OCI-LY1 (cell line): Measurements from ENCODE around the gene LGR5.
A peak's percentile ranks its signal among the peaks of the same experiment; 100 is the strongest.

Experiments used
- H2AFZ ChIP-seq: fragments of 200-600 bp; sonication (generic), shearing (Covaris generic); 2 replicates; pipeline ENCODE4 v1.6.0; 2014; ENCODE audit warnings: antibody characterized with exemption, mild to moderate bottlenecking, low read length
- H3F3A ChIP-seq: fragments of 200-600 bp; sonication (generic), shearing (Covaris generic); 2 replicates; pipeline ENCODE4 v1.6.0; 2014; ENCODE audit warnings: mild to moderate bottlenecking, antibody characterized with exemption, low read length, moderate library complexity; ENCODE audit not compliant: insufficient read depth
- H3K27ac ChIP-seq: fragments of 200-600 bp; sonication (generic); 2 replicates; pipeline ENCODE4 v1.5.1; 2014; ENCODE audit warnings: low read length, mixed run types, mild to moderate bottlenecking, low read depth; ENCODE audit not compliant: poor library complexity, severe bottlenecking
- H3K27me3 ChIP-seq: fragments of 200-600 bp; sonication (generic); 2 replicates; pipeline ENCODE4 v1.6.0; 2014; ENCODE audit warnings: antibody characterized with exemption, mild to moderate bottlenecking, low read length, moderate library complexity; ENCODE audit not compliant: insufficient read depth
- H3K36me3 ChIP-seq: fragments of 200-600 bp; sonication (generic); 2 replicates; pipeline ENCODE4 v1.6.1; 2014; ENCODE audit warnings: mild to moderate bottlenecking, antibody characterized with exemption, low read length, moderate library complexity, mixed read lengths; ENCODE audit not compliant: insufficient read depth
- H3K4me1 ChIP-seq: fragments of 200-600 bp; sonication (generic); 2 replicates; pipeline ENCODE4 v1.5.1; 2014; ENCODE audit warnings: mild to moderate bottlenecking, low read length, moderate library complexity; ENCODE audit not compliant: insufficient read depth, severe bottlenecking
- H3K4me2 ChIP-seq: fragments of 200-600 bp; sonication (generic), shearing (Covaris generic); 2 replicates; pipeline ENCODE4 v1.6.1; 2014; ENCODE audit warnings: low read length
- H3K4me3 ChIP-seq: fragments of 200-600 bp; sonication (generic); 2 replicates; pipeline ENCODE4 v1.5.1; 2014; ENCODE audit warnings: low read length, low read depth, mild to moderate bottlenecking, mixed read lengths; ENCODE audit not compliant: poor library complexity, severe bottlenecking
- H3K79me2 ChIP-seq: fragments of 200-600 bp; shearing (Covaris generic); 2 replicates; pipeline ENCODE4 v1.6.1; 2016; ENCODE audit warnings: mixed run types, low read length, mixed read lengths; ENCODE audit not compliant: insufficient read depth
- H3K9ac ChIP-seq: fragments of 200-600 bp; sonication (generic), shearing (Covaris generic); 2 replicates; pipeline ENCODE4 v1.6.1; 2014; ENCODE audit warnings: mild to moderate bottlenecking, low read length, mixed read lengths
- H3K9me2 ChIP-seq: fragments of 200-600 bp; sonication (generic), shearing (Covaris generic); 2 replicates; pipeline ENCODE4 v1.6.1; 2014; ENCODE audit warnings: low read depth, mild to moderate bottlenecking, low read length, mixed read lengths
- H3K9me3 ChIP-seq: fragments of 200-600 bp; shearing (Covaris generic); 2 replicates; pipeline ENCODE4 v1.6.1; 2014; ENCODE audit warnings: low read length, mixed read lengths
- H4K20me1 ChIP-seq: fragments of 200-600 bp; sonication (generic), shearing (Covaris generic); 2 replicates; pipeline ENCODE4 v1.6.0; 2016; ENCODE audit warnings: mild to moderate bottlenecking, low read length; ENCODE audit not compliant: insufficient read depth
- EZH2 ChIP-seq: fragments of 200-600 bp; sonication (generic), shearing (Covaris generic); IDR thresholded peaks from 2 replicates; pipeline ENCODE4 v1.8.0; 2017; ENCODE audit warnings: borderline replicate concordance, mixed run types, mild to moderate bottlenecking, antibody characterized with exemption, low read length, moderate library complexity, mixed read lengths
- TF ChIP-seq, protein P1 (sequence below): fragments of 200-600 bp; sonication (generic), shearing (Covaris generic); IDR thresholded peaks from 2 replicates; pipeline ENCODE4 v1.5.1; 2017; ENCODE audit warnings: mild to moderate bottlenecking, antibody characterized with exemption, low read length, moderate library complexity, mixed read lengths

LGR5 gene, protein sequence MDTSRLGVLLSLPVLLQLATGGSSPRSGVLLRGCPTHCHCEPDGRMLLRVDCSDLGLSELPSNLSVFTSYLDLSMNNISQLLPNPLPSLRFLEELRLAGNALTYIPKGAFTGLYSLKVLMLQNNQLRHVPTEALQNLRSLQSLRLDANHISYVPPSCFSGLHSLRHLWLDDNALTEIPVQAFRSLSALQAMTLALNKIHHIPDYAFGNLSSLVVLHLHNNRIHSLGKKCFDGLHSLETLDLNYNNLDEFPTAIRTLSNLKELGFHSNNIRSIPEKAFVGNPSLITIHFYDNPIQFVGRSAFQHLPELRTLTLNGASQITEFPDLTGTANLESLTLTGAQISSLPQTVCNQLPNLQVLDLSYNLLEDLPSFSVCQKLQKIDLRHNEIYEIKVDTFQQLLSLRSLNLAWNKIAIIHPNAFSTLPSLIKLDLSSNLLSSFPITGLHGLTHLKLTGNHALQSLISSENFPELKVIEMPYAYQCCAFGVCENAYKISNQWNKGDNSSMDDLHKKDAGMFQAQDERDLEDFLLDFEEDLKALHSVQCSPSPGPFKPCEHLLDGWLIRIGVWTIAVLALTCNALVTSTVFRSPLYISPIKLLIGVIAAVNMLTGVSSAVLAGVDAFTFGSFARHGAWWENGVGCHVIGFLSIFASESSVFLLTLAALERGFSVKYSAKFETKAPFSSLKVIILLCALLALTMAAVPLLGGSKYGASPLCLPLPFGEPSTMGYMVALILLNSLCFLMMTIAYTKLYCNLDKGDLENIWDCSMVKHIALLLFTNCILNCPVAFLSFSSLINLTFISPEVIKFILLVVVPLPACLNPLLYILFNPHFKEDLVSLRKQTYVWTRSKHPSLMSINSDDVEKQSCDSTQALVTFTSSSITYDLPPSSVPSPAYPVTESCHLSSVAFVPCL

DNA sequence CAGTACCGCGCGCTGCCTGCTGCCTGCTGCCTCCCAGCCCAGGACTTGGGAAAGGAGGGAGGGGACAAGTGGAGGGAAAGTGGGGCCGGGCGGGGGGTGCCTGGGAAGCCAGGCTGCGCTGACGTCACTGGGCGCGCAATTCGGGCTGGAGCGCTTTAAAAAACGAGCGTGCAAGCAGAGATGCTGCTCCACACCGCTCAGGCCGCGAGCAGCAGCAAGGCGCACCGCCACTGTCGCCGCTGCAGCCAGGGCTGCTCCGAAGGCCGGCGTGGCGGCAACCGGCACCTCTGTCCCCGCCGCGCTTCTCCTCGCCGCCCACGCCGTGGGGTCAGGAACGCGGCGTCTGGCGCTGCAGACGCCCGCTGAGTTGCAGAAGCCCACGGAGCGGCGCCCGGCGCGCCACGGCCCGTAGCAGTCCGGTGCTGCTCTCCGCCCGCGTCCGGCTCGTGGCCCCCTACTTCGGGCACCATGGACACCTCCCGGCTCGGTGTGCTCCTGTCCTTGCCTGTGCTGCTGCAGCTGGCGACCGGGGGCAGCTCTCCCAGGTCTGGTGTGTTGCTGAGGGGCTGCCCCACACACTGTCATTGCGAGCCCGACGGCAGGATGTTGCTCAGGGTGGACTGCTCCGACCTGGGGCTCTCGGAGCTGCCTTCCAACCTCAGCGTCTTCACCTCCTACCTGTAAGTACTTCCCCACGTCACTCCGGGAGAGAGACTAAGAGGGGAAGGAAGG, at the start of gene LGR5:
Gene LGR5 (plus strand): TSS at position 186 of the 732 bp plus-strand sequence. CDS start 283 bp downstream, at position 469.
- no peaks in the 10 kb centered on the region for H3K36me3 ChIP-seq
- no peaks in the 10 kb centered on the region for H3K27me3 ChIP-seq
- no peaks in the 10 kb centered on the region for H3K9me2 ChIP-seq
- H4K20me1 ChIP-seq = no peaks in the 10 kb centered on the region
- H3K79me2 ChIP-seq = no peaks in the 10 kb centered on the region
- H3K4me2 ChIP-seq = no peak within 1 kb of the TSS
- no peak within 1 kb of the TSS for H3K4me3 ChIP-seq
- H3K27ac ChIP-seq = no peak within 1 kb of the TSS
- no peaks in the 10 kb centered on the region for H3K9me3 ChIP-seq
- no peaks in the 10 kb centered on the region for H3K4me1 ChIP-seq
- no peak for TF ChIP-seq EZH2
- TF ChIP-seq, protein P1, sequence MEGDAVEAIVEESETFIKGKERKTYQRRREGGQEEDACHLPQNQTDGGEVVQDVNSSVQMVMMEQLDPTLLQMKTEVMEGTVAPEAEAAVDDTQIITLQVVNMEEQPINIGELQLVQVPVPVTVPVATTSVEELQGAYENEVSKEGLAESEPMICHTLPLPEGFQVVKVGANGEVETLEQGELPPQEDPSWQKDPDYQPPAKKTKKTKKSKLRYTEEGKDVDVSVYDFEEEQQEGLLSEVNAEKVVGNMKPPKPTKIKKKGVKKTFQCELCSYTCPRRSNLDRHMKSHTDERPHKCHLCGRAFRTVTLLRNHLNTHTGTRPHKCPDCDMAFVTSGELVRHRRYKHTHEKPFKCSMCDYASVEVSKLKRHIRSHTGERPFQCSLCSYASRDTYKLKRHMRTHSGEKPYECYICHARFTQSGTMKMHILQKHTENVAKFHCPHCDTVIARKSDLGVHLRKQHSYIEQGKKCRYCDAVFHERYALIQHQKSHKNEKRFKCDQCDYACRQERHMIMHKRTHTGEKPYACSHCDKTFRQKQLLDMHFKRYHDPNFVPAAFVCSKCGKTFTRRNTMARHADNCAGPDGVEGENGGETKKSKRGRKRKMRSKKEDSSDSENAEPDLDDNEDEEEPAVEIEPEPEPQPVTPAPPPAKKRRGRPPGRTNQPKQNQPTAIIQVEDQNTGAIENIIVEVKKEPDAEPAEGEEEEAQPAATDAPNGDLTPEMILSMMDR = no peak
- H2AFZ ChIP-seq = no peak within 1 kb of the TSS
- H3F3A ChIP-seq = no peaks in the 10 kb centered on the region
- H3K9ac ChIP-seq = no peak within 1 kb of the TSS

DNA sequence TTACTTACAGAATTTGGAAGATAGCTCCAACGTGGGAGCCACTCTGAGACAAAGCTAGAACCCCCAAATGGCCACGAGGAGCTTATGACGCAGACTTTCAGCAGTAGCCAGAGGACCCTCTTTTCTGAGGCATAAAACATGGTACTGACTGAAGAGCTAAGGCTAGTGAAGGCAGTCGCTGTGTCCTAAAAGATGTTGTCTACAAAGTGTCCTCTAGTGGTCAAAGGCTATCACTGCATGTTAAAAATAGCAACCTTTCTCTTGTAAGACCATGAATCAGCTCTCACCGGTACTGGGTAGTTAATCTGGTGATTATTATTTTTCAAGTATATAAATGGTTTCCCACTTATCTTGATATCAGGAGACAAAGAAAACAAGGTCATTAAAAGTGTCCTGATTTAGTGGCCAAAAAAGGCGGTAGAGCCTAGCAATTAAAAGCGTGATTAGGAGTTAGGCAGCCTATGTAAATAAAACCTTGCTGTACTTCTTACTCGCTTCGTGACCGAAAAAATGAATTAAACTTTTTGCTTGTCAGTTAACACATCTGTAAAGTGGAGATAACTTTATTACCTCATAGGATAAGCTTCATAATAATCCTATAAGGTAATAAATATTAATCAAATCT, 47.0 kb upstream of the LGR5 start:
- no peak overlapping the region for H2AFZ ChIP-seq
- H3F3A ChIP-seq = no peaks in the 10 kb centered on the region
- H3K27ac ChIP-seq = no peak overlapping the region
- no peaks in the 10 kb centered on the region for H3K4me1 ChIP-seq
- H3K27me3 ChIP-seq = no peaks in the 10 kb centered on the region
- no peaks in the 10 kb centered on the region for H3K79me2 ChIP-seq
- H3K36me3 ChIP-seq = no peaks in the 10 kb centered on the region
- no peaks in the 10 kb centered on the region for H3K9me2 ChIP-seq
- H3K4me2 ChIP-seq = no peak overlapping the region
- H3K9ac ChIP-seq = no peak overlapping the region
- TF ChIP-seq, protein P1 = peak; percentile 80
- no peak for TF ChIP-seq EZH2
- H4K20me1 ChIP-seq = no peaks in the 10 kb centered on the region
- no peaks in the 10 kb centered on the region for H3K9me3 ChIP-seq
- H3K4me3 ChIP-seq = no peak overlapping the region

DNA sequence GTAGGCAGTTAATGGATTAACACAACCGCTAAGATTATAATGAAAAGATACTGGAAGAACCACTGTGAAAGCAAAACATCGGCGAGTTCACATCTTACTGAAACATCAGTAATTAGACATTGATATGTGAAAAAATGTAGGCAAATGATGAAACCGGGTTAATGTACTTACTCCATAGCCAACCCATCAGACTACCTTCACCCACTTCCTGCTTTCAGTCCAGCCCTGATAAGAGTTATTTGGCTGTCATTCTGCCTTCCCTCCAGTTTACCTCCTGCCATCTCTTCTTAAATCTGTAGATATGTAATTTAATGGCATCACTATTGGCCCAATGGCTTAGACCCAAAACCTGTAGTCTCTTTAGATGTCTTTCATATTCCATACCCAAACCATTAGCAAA, 46.0 kb upstream of the LGR5 start:
- TF ChIP-seq EZH2 = no peak
- TF ChIP-seq, protein P1 = no peak
- H3K79me2 ChIP-seq = no peaks in the 10 kb centered on the region
- no peaks in the 10 kb centered on the region for H3K36me3 ChIP-seq
- no peaks in the 10 kb centered on the region for H3F3A ChIP-seq
- H3K4me1 ChIP-seq = no peaks in the 10 kb centered on the region
- H3K4me3 ChIP-seq = no peak overlapping the region
- no peak overlapping the region for H3K4me2 ChIP-seq
- no peak overlapping the region for H3K27ac ChIP-seq
- H3K27me3 ChIP-seq = no peaks in the 10 kb centered on the region
- no peaks in the 10 kb centered on the region for H3K9me2 ChIP-seq
- no peak overlapping the region for H3K9ac ChIP-seq
- H3K9me3 ChIP-seq = no peaks in the 10 kb centered on the region
- no peak overlapping the region for H2AFZ ChIP-seq
- no peaks in the 10 kb centered on the region for H4K20me1 ChIP-seq
